GM19372 (cell line): ENCODE results near the gene ZNF385B.
"Not testable (repeated sequence)": the region's sequence is repeated elsewhere in the genome, so short reads cannot be mapped to it uniquely, and the experiment has no call there.

Experiments
- ATAC-seq: cut with Tn5 transposase; IDR thresholded peaks from one replicate; pipeline ENCODE4 v1.9.1; 2021; ENCODE audit warnings: mild to moderate bottlenecking, low read depth, moderate library complexity; ENCODE audit not compliant: unreplicated experiment

Gene ZNF385B

GRCh38 chr2:179805001-179805400 lies 56.4 kb downstream of the ZNF385B start:
- no peak for ATAC-seq

- ATAC-seq: no peak
Observed at GRCh38 chr2:179804206-179804605, 57.2 kb downstream of the ZNF385B start.

GRCh38 chr2:179802051-179802882 lies 59.1 kb downstream of the ZNF385B start:
- no peak for ATAC-seq

- no peak for ATAC-seq
Observed at GRCh38 chr2:179800776-179801175, 60.6 kb downstream of the ZNF385B start.

- ATAC-seq: no peak
Observed at GRCh38 chr2:179796213-179797007, 65.0 kb downstream of the ZNF385B start.

GRCh38 chr2:179793902-179794301 lies 67.5 kb downstream of the ZNF385B start:
- no peak for ATAC-seq

- no peak for ATAC-seq
Observed at GRCh38 chr2:179793238-179793637, 68.2 kb downstream of the ZNF385B start.

- no peak for ATAC-seq
Observed at GRCh38 chr2:179790235-179791217, 70.9 kb downstream of the ZNF385B start.

GRCh38 chr2:179788104-179788503 lies 73.3 kb downstream of the ZNF385B start:
- no peak for ATAC-seq

- ATAC-seq: no peak
Observed at GRCh38 chr2:179787601-179788000, 73.8 kb downstream of the ZNF385B start.

- ATAC-seq: no peak
Observed at GRCh38 chr2:179785902-179786301, 75.5 kb downstream of the ZNF385B start.

GRCh38 chr2:179782346-179782745 lies 79.1 kb downstream of the ZNF385B start:
- ATAC-seq: not testable (repeated sequence)

- ATAC-seq: no peak
Observed at GRCh38 chr2:179773986-179774385, 87.4 kb downstream of the ZNF385B start.

GRCh38 chr2:179772346-179772745 lies 89.1 kb downstream of the ZNF385B start:
- no peak for ATAC-seq

GRCh38 chr2:179771791-179772190 lies 89.6 kb downstream of the ZNF385B start:
- ATAC-seq: no peak

GRCh38 chr2:179770029-179770428 lies 91.4 kb downstream of the ZNF385B start:
- ATAC-seq: no peak

GRCh38 chr2:179769323-179769722 lies 92.1 kb downstream of the ZNF385B start:
- ATAC-seq: no peak

- no peak for ATAC-seq
Observed at GRCh38 chr2:179768765-179769164, 92.6 kb downstream of the ZNF385B start.

- no peak for ATAC-seq
Observed at GRCh38 chr2:179765666-179766065, 95.7 kb downstream of the ZNF385B start.

- ATAC-seq: no peak
Observed at GRCh38 chr2:179764710-179765109, 96.7 kb downstream of the ZNF385B start.
